PC-9 (cell line): ENCODE data around the gene ICAM3. TPM values are rescaled to one million over a fixed set of nuclear protein-coding genes. Genes with fewer than 3 reads are reported as not detected.

Source experiments
- BruUV-seq: library from RNA; stranded (reverse); fragments of 400-500 nt; replicated peaks from 2 replicates; lab custom pipeline; 2021; lab: Mats Ljungman, UMichigan
- CTCF ChIA-PET: fragments of 300-600 bp; sonication (Branson Sonifier 250); formaldehyde crosslinking; loops from one replicate; lab custom pipeline; 2022; ENCODE audit warnings: antibody characterized with exemption; lab: Charles Lee
- POLR2A ChIA-PET: fragments of 300-600 bp; sonication (Branson Sonifier 250); formaldehyde crosslinking; loops from one replicate; lab custom pipeline; 2022; ENCODE audit warnings: antibody characterized with exemption; ENCODE audit not compliant: unreplicated experiment; lab: Charles Lee
- DNase-seq, 2 experiments: peaks; one replicate each; pipeline versions ENCODE4 v3.0.0 to v3.0.0-alpha.2; 2015 to 2022; ENCODE audit warnings: mixed read lengths in 1 of 2
- H2AFZ ChIP-seq: fragments of 200-600 bp; sonication (generic); 2 replicates; pipeline ENCODE4 v1.8.1; 2017; ENCODE audit warnings: antibody characterized with exemption
- H3F3A ChIP-seq: fragments of 200-600 bp; sonication (generic); 2 replicates; pipeline ENCODE4 v1.8.1; 2017; ENCODE audit warnings: antibody characterized with exemption, mild to moderate bottlenecking, low read depth; ENCODE audit not compliant: insufficient read depth
- H3K27ac ChIP-seq: fragments of 200-600 bp; sonication (generic); 2 replicates; pipeline ENCODE4 v1.6.1; 2016; ENCODE audit warnings: mixed run types
- H3K27me3 ChIP-seq: fragments of 200-600 bp; sonication (generic); 2 replicates; pipeline ENCODE4 v1.6.1; 2016; ENCODE audit warnings: low read depth, mixed run types; ENCODE audit not compliant: insufficient read depth
- H3K36me3 ChIP-seq: fragments of 200-600 bp; sonication (generic); 2 replicates; pipeline ENCODE4 v1.6.1; 2016; ENCODE audit warnings: low read depth, mixed run types
- H3K4me1 ChIP-seq: fragments of 200-600 bp; sonication (generic); replicated peaks from 2 replicates; pipeline ENCODE4 v1.6.1; 2016; ENCODE audit warnings: mixed run types; ENCODE audit not compliant: insufficient read depth
- H3K4me2 ChIP-seq: fragments of 200-600 bp; sonication (generic); 2 replicates; pipeline ENCODE4 v1.6.1; 2017; ENCODE audit warnings: mixed run types
- H3K4me3 ChIP-seq: fragments of 200-600 bp; sonication (generic); 2 replicates; pipeline ENCODE4 v1.6.1; 2016; ENCODE audit warnings: mixed run types
- H3K79me2 ChIP-seq: fragments of 200-600 bp; sonication (generic); 2 replicates; pipeline ENCODE4 v1.6.1; 2017; ENCODE audit warnings: low read depth, mixed run types
- H3K9me2 ChIP-seq: fragments of 200-600 bp; sonication (generic); 2 replicates; pipeline ENCODE4 v1.8.1; 2017; ENCODE audit warnings: mild to moderate bottlenecking; ENCODE audit not compliant: insufficient read depth
- H3K9me3 ChIP-seq: fragments of 200-600 bp; sonication (generic); 2 replicates; pipeline ENCODE4 v1.8.1; 2016; ENCODE audit warnings: low read depth; ENCODE audit not compliant: insufficient read depth
- H4K20me1 ChIP-seq: fragments of 200-600 bp; sonication (generic); 2 replicates; pipeline ENCODE4 v1.8.1; 2017; ENCODE audit not compliant: insufficient read depth
- EZH2 ChIP-seq: fragments of 200-600 bp; sonication (generic); IDR thresholded peaks from 2 replicates; pipeline ENCODE4 v1.8.0; 2017; ENCODE audit warnings: antibody characterized with exemption, low read depth
- intact Hi-C: fragments of 100-400 bp; cut with micrococcal nuclease; formaldehyde crosslinking; loops from one replicate; pipeline ENCODE4 v1.10.0; 2022; ENCODE audit not compliant: unreplicated experiment
- total RNA-seq: library from RNA; stranded (reverse); gene quantifications from 2 replicates; pipeline ENCODE4 v1.2.3, GENCODE V29; 2021
- TF ChIP-seq, protein P1 (sequence below): fragments of 200-600 bp; sonication (generic); conservative IDR thresholded peaks from 2 replicates; pipeline ENCODE4 v1.6.1; 2017; ENCODE audit warnings: mixed run types, antibody characterized with exemption, mild to moderate bottlenecking, moderate library complexity

The ICAM3 gene
- total RNA-seq, 1 experiment from 2014 or later: 22.7 TPM

DNA sequence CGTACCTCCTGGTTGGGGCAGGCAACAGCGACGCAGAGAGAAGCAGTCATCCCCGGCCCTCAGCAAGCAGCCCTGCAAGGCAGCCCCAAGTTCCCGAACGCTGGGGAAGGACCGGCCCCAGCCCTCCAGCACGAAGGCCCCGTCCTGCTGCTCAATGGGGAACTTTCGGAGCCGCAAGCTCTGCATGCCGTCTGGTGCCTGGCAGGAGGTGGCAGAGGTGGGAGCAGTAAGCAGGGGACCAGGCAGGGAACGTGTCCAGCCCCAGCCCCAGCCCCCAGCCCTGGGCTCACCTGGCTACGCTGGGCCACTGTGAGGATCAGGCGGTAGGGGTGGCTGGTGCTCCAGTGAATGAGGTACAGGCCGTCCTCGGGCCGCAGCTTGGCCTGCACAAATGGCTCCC is 22.8 kb upstream of the ICAM3 start:
- H3K79me2 ChIP-seq: no peaks in the 10 kb centered on the region
- peaks cover 5% of the 10 kb centered on the region for H3K36me3 ChIP-seq
- intact Hi-C loops: no loop called here
- ChIA-PET POLR2A (no interaction called here), CTCF (no interaction called here)
- H4K20me1 ChIP-seq: no peaks in the 10 kb centered on the region
- no peaks in the 10 kb centered on the region for H3K27me3 ChIP-seq
- no peaks in the 10 kb centered on the region for H3K9me2 ChIP-seq
- no peaks in the 10 kb centered on the region for H3K9me3 ChIP-seq
- no peak overlapping the region for H3K4me3 ChIP-seq
- no peak overlapping the region for H3K4me2 ChIP-seq
- TF ChIP-seq EZH2: no peak
- TF ChIP-seq, protein P1, sequence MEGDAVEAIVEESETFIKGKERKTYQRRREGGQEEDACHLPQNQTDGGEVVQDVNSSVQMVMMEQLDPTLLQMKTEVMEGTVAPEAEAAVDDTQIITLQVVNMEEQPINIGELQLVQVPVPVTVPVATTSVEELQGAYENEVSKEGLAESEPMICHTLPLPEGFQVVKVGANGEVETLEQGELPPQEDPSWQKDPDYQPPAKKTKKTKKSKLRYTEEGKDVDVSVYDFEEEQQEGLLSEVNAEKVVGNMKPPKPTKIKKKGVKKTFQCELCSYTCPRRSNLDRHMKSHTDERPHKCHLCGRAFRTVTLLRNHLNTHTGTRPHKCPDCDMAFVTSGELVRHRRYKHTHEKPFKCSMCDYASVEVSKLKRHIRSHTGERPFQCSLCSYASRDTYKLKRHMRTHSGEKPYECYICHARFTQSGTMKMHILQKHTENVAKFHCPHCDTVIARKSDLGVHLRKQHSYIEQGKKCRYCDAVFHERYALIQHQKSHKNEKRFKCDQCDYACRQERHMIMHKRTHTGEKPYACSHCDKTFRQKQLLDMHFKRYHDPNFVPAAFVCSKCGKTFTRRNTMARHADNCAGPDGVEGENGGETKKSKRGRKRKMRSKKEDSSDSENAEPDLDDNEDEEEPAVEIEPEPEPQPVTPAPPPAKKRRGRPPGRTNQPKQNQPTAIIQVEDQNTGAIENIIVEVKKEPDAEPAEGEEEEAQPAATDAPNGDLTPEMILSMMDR: no peak
- H3K27ac ChIP-seq: no peak overlapping the region
- H3K4me1 ChIP-seq: no peaks in the 10 kb centered on the region
- no peak overlapping the region for H2AFZ ChIP-seq
- BruUV-seq: no TSS peak
- no peak for DNase-seq
- H3F3A ChIP-seq: peaks cover 4% of the 10 kb centered on the region; the same call in 1 of the 2 replicates

DNA sequence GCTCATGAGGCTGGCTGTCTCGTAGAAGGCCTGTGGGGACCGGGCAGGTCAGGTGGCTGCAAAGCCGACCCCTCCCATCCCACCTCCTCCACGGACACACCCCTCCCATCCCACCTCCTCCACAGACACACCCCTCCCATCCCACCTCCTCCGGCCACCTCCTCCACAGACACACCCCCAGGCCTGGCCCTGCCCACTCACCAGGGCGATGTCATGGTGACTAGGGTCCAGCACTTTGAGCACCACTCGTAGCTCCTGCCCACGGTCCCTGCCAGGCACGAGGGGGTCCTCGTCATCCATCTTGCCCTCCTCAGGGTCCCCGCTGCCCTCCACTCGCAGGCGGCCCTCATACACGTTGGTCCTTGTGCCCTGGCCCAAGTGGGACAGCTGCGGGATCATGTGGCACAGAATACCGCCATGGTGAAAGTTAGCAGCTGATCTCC is 22.2 kb upstream of the ICAM3 start:
- H3F3A ChIP-seq: peaks cover 4% of the 10 kb centered on the region; the same call in 1 of the 2 replicates
- H3K36me3 ChIP-seq: peaks cover 5% of the 10 kb centered on the region
- no peak overlapping the region for H2AFZ ChIP-seq
- no TSS peak for BruUV-seq
- intact Hi-C loops: no loop called here
- H3K79me2 ChIP-seq: no peaks in the 10 kb centered on the region
- no peaks in the 10 kb centered on the region for H3K4me1 ChIP-seq
- no peaks in the 10 kb centered on the region for H3K9me3 ChIP-seq
- no peak overlapping the region for H3K4me2 ChIP-seq
- no peak for TF ChIP-seq EZH2
- TF ChIP-seq, protein P1: no peak
- H3K27me3 ChIP-seq: no peaks in the 10 kb centered on the region
- H3K9me2 ChIP-seq: no peaks in the 10 kb centered on the region
- DNase-seq: no peak
- ChIA-PET POLR2A (no interaction called here), CTCF (interaction anchor here (0.5 kb wide), 1 partner anchor 9 kb away, joined by 6 read pairs; no protein-coding TSS in a partner anchor)
- H4K20me1 ChIP-seq: no peaks in the 10 kb centered on the region
- H3K4me3 ChIP-seq: no peak overlapping the region
- H3K27ac ChIP-seq: no peak overlapping the region

DNA sequence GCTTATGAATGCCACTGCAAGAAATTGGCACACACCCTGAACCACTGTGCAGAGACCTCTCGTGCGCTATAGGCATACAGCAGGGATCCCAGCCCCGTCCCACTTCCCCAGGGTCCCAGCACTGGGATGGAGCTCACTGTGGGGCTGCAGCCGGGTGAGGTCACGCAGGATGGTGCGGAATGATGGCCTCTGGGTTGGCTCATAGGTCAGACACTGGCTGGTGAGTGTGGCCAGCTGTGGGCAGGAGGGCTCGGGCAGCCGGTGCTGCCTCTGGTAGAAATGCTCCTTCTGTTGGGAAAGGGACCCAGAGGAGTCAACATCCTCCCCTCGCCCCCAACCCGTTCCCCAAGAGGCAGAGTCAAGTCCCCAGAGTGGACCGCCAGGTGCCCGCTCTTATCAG is 17.0 kb upstream of the ICAM3 start:
- no peak overlapping the region for H3K27ac ChIP-seq
- no peak overlapping the region for H3K4me2 ChIP-seq
- no peak for DNase-seq
- H2AFZ ChIP-seq: no peak overlapping the region
- TF ChIP-seq, protein P1: no peak
- no peak for TF ChIP-seq EZH2
- H3K9me3 ChIP-seq: no peaks in the 10 kb centered on the region
- no peaks in the 10 kb centered on the region for H4K20me1 ChIP-seq
- no peaks in the 10 kb centered on the region for H3K4me1 ChIP-seq
- no peaks in the 10 kb centered on the region for H3K79me2 ChIP-seq
- CTCF ChIA-PET: no interaction called here
- no TSS peak for BruUV-seq
- no peaks in the 10 kb centered on the region for H3F3A ChIP-seq
- intact Hi-C loops: no loop called here
- POLR2A ChIA-PET: no interaction called here
- H3K36me3 ChIP-seq: peaks cover 13% of the 10 kb centered on the region; the same call in 1 of the 2 replicates
- H3K27me3 ChIP-seq: no peaks in the 10 kb centered on the region
- H3K4me3 ChIP-seq: no peak overlapping the region
- no peaks in the 10 kb centered on the region for H3K9me2 ChIP-seq
